Ovary (tissue), 3 donors: ENCODE results near the gene SMIM12.

Experiments
- EP300 ChIP-seq: sonication (generic); formaldehyde crosslinking; IDR thresholded peaks from one replicate; pipeline ENCODE4 v1.6.1; 2017; ENCODE audit warnings: antibody characterized with exemption
- POLR2A ChIP-seq: fragments of 450-650 bp; IDR thresholded peaks from one replicate; pipeline ENCODE4 v1.6.1; 2017; ENCODE audit warnings: antibody characterized with exemption, mild to moderate bottlenecking, moderate library complexity
- TF ChIP-seq, protein P1 (sequence below), 3 donors: fragments of 450-650 bp in 2 of 3; fragments of 200-600 bp in 1 of 3; IDR thresholded peaks; one replicate each; pipeline versions ENCODE4 v1.5.1 to v1.8.0; 2016 to 2022; ENCODE audit warnings: antibody characterized with exemption in 3 of 3, mild to moderate bottlenecking in 1 of 3
- donor health status: DM: no; HTN: no; CAD: no.

DNA sequence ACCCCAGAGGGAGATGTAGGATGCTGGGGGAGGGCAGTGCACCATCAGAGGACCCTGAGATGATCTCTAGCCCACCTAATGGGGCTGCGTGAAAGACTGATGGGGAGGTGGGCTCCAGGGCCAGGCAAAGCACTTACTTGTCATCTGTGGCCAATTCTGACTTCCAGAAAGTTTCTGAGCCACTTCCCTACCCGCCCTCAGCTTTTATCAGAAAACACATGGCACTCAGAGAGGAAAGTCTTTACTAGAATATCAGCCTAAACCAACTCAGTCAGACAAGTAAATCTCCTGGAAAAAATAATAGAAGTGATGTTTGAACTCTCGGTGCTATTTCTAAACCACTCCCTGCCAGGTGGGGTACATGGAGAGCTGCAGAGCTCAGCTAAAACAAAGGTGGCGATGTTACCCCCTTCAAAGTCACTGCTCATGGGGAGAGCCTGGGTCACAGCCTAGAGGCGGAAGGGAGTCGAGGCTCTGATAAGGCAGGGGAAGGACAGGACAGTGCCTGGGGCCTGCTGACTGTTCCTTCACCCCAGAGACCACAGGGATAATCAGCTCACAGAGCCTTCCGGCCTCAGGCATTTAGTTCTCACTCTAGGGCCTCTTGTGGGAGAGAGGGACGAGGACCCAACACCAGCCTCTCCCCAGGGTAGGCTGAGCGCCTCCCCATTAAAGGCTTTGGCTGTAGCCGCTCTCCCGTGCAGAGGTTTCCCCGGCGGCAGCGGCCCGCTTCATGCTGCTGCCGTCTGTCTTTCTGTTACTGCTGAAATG lies 14.2 kb downstream of the SMIM12 start:
- TF ChIP-seq, protein P1, sequence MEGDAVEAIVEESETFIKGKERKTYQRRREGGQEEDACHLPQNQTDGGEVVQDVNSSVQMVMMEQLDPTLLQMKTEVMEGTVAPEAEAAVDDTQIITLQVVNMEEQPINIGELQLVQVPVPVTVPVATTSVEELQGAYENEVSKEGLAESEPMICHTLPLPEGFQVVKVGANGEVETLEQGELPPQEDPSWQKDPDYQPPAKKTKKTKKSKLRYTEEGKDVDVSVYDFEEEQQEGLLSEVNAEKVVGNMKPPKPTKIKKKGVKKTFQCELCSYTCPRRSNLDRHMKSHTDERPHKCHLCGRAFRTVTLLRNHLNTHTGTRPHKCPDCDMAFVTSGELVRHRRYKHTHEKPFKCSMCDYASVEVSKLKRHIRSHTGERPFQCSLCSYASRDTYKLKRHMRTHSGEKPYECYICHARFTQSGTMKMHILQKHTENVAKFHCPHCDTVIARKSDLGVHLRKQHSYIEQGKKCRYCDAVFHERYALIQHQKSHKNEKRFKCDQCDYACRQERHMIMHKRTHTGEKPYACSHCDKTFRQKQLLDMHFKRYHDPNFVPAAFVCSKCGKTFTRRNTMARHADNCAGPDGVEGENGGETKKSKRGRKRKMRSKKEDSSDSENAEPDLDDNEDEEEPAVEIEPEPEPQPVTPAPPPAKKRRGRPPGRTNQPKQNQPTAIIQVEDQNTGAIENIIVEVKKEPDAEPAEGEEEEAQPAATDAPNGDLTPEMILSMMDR (IDR thresholded peaks at IDR 0.05) = no peak
- TF ChIP-seq POLR2A (no peak), EP300 (no peak)
